K562 (cell line): Measurements from ENCODE around the gene LRP1B. TPM values are rescaled to one million over a fixed set of nuclear protein-coding genes. Genes with fewer than 3 reads are reported as not detected.

ENCODE experiments used
- ATAC-seq: fragments of 200-7000 bp; cut with Tn5 transposase; 3 replicates; pipeline ENCODE4 v1.9.1; 2020; ENCODE audit warnings: moderate library complexity
- BruUV-seq: library from RNA; stranded (reverse); fragments of 400-500 nt; replicated peaks from 2 replicates; lab custom pipeline; 2021; lab: Mats Ljungman, UMichigan
- CTCF ChIA-PET: fragments of 300-600 bp; formaldehyde crosslinking; extraction: SDS; loops from one replicate; lab custom pipeline; 2021; ENCODE audit warnings: low intra/inter-chr PET ratio; lab: Yijun Ruan, JAX
- POLR2A ChIA-PET: fragments of 300-600, 350-650 bp; sonication (Branson Sonifier 250); formaldehyde crosslinking; extraction: SDS; loops from one replicate; lab custom pipeline; 2021; ENCODE audit warnings: antibody characterized with exemption, inconsistent platforms; lab: Yijun Ruan, JAX
- DNase-seq, 4 experiments: peaks; one replicate each; pipeline versions ENCODE4 v3.0.0 to v3.0.0-alpha.2; 2011 to 2018; ENCODE audit warnings: low spot score in 3 of 4, mixed read lengths in 3 of 4; ENCODE audit errors: extremely low read depth in 1 of 4
- FAIRE-seq: peaks from 2 replicates; lab custom pipeline; 2011; peaks lifted over from hg19 to GRCh38; lab: Jason Lieb, UNC
- H2AFZ ChIP-seq: 2 replicates; pipeline ENCODE4 v1.6.0; 2011; ENCODE audit warnings: low read depth, low read length, control low read depth, inconsistent platforms
- H3K27ac ChIP-seq: fragments of 200-600 bp; 3 replicates; pipeline ENCODE4 v1.8.0; 2011; ENCODE audit warnings: low read depth, mild to moderate bottlenecking, control low read depth, inconsistent platforms, low read length, moderate library complexity, mixed read lengths; ENCODE audit errors: extremely low read depth
- H3K27me3 ChIP-seq, 2 experiments: fragments of 300-600 bp in 1 of 2; 2 replicates in 1 of 2; 3 replicates in 1 of 2; pipeline versions ENCODE4 v1.6.0 to v1.8.0; 2011; ENCODE audit warnings: inconsistent platforms in 2 of 2, low read length in 2 of 2, mild to moderate bottlenecking in 1 of 2, mixed read lengths in 1 of 2, moderate library complexity in 1 of 2; ENCODE audit not compliant: control insufficient read depth in 2 of 2, insufficient read depth in 2 of 2
- H3K36me3 ChIP-seq: fragments of 300-600 bp; 3 replicates; pipeline ENCODE4 v1.8.0; 2011; ENCODE audit warnings: mild to moderate bottlenecking, low read length, inconsistent platforms; ENCODE audit not compliant: control insufficient read depth, insufficient read depth
- H3K4me1 ChIP-seq, 2 experiments: fragments of 200-600 bp in 1 of 2; replicated peaks in 1 of 2; 2 replicates in 1 of 2; 3 replicates in 1 of 2; pipeline versions ENCODE4 v1.5.1 to v1.8.0; 2011; ENCODE audit warnings: inconsistent platforms in 2 of 2, low read length in 2 of 2, mild to moderate bottlenecking in 1 of 2, mixed read lengths in 1 of 2, moderate library complexity in 1 of 2; ENCODE audit not compliant: control insufficient read depth in 2 of 2, insufficient read depth in 2 of 2
- H3K4me2 ChIP-seq: 2 replicates; pipeline ENCODE4 v1.6.1; 2011; ENCODE audit warnings: low read length, control low read depth, inconsistent platforms, mixed read lengths; ENCODE audit not compliant: insufficient read depth
- H3K4me3 ChIP-seq: fragments of 200-600 bp; sonication (generic), shearing (Covaris generic); 2 replicates; pipeline ENCODE4 v1.5.1; 2016; ENCODE audit warnings: control low read depth, inconsistent platforms
- H3K79me2 ChIP-seq: fragments of 200-600 bp; 3 replicates; pipeline ENCODE4 v1.8.0; 2011; ENCODE audit warnings: low read length, inconsistent platforms; ENCODE audit not compliant: control insufficient read depth, insufficient read depth
- H3K9ac ChIP-seq, 2 experiments: 2 replicates each; pipeline versions ENCODE4 v1.6.0 to v1.6.1; 2011; ENCODE audit warnings: low read depth in 2 of 2, low read length in 2 of 2, control low read depth in 1 of 2, inconsistent platforms in 1 of 2, mild to moderate bottlenecking in 1 of 2, mixed read lengths in 1 of 2; ENCODE audit not compliant: insufficient read depth in 1 of 2
- H3K9me1 ChIP-seq: one replicate; pipeline ENCODE4 v1.6.0; 2011; ENCODE audit warnings: inconsistent platforms, mild to moderate bottlenecking, low read length, moderate library complexity; ENCODE audit not compliant: control insufficient read depth, insufficient read depth
- H3K9me3 ChIP-seq: replicated peaks from 2 replicates; pipeline ENCODE4 v1.5.1; 2011; ENCODE audit warnings: low read depth, low read length, inconsistent platforms; ENCODE audit not compliant: control insufficient read depth, insufficient read depth
- H4K20me1 ChIP-seq: replicated peaks from 2 replicates; pipeline ENCODE4 v1.6.1; 2011; ENCODE audit warnings: low read length, inconsistent platforms, mixed read lengths; ENCODE audit not compliant: control insufficient read depth, insufficient read depth
- BCL6 ChIP-seq: fragments of 250-450 bp; sonication (Bioruptor Pico); IDR thresholded peaks from 2 replicates; pipeline ENCODE4 v1.4.0; 2020
- ETS2 ChIP-seq: IDR thresholded peaks from 2 replicates; pipeline ENCODE4 v1.6.1; 2016; ENCODE audit warnings: borderline replicate concordance, missing genetic modification characterization, mild to moderate bottlenecking, moderate library complexity, missing compliant biosample characterization; ENCODE audit not compliant: poor library complexity, severe bottlenecking
- FOXK1 ChIP-seq: sonication (generic); formaldehyde crosslinking; IDR thresholded peaks from 2 replicates; pipeline ENCODE4 v1.8.0; 2022; ENCODE audit warnings: missing genetic modification reagents, mild to moderate bottlenecking, borderline replicate concordance
- HMGN3 ChIP-seq: IDR thresholded peaks from 2 replicates; pipeline ENCODE4 v1.6.1; 2011; ENCODE audit warnings: borderline replicate concordance, low read depth, mild to moderate bottlenecking, mixed read lengths, low read length; ENCODE audit not compliant: insufficient read length; ENCODE audit errors: extremely low read depth
- MAZ ChIP-seq, 2 experiments: fragments of 450-650 bp in 1 of 2; sonication (generic) in 1 of 2; formaldehyde crosslinking; IDR thresholded peaks in 1 of 2; conservative IDR thresholded peaks in 1 of 2; 2 replicates each; pipeline versions ENCODE4 v1.4.0 to v1.5.0; 2020; ENCODE audit warnings: mild to moderate bottlenecking in 1 of 2, missing genetic modification reagents in 1 of 2
- NCOA1 ChIP-seq: fragments of 450-650 bp; IDR thresholded peaks from 2 replicates; pipeline ENCODE4 v1.6.1; 2016; ENCODE audit warnings: low read depth
- RBM15 ChIP-seq: fragments of 200-400 bp; formaldehyde crosslinking; IDR thresholded peaks from 2 replicates; pipeline ENCODE4 v1.6.1; 2018; ENCODE audit warnings: mild to moderate bottlenecking, low read length, moderate library complexity; ENCODE audit not compliant: insufficient read depth
- SMAD3 ChIP-seq: fragments of 450-650 bp; formaldehyde crosslinking; conservative IDR thresholded peaks from 2 replicates; pipeline ENCODE4 v1.4.0; 2020; ENCODE audit warnings: mild to moderate bottlenecking
- TSC22D4 ChIP-seq: fragments of 450-650 bp; IDR thresholded peaks from 2 replicates; pipeline ENCODE4 v1.6.1; 2016; ENCODE audit warnings: missing genetic modification characterization, missing biosample characterization, control low read depth
- ZNF12 ChIP-seq: sonication (generic); formaldehyde crosslinking; IDR thresholded peaks from 2 replicates; pipeline ENCODE4 v1.4.0; 2020; ENCODE audit warnings: mild to moderate bottlenecking, missing genetic modification reagents
- ZNF23 ChIP-seq: fragments of 250-450 bp; sonication (Bioruptor Pico); IDR thresholded peaks from 2 replicates; pipeline ENCODE4 v1.4.0; 2020; ENCODE audit warnings: mild to moderate bottlenecking
- ZNF431 ChIP-seq: sonication (generic); formaldehyde crosslinking; IDR thresholded peaks from 2 replicates; pipeline ENCODE4 v1.8.0; 2022; ENCODE audit warnings: mild to moderate bottlenecking, missing genetic modification reagents
- WGBS: fragments of 100-300 bp; shearing (Covaris generic); methylation state at CpG from one replicate; pipeline ENCODE4 v1.1.6; 2016; ENCODE audit warnings: low coverage, mixed read lengths; ENCODE audit not compliant: insufficient coverage; ENCODE audit errors: missing lambda C conversion rate; 5-methylcytosine and 5-hydroxymethylcytosine counted together
- in situ Hi-C: fragments of 300-500 bp; cut with MboI; formaldehyde crosslinking; loops from 4 replicates; pipeline ENCODE4 v1.15.0; 2018; ENCODE audit warnings: inconsistent platforms, mixed read lengths
- intact Hi-C: fragments of 100-400 bp; cut with micrococcal nuclease; formaldehyde crosslinking; loops from 2 replicates; pipeline ENCODE4 v1.14.2; 2022
- polyA plus RNA-seq, 8 experiments: library from polyadenylated mRNA; depleted of rRNA in 4 of 8; stranded (reverse) in 5 of 8; unstranded in 3 of 8; fragments of >200 nt; fragmentation: Nextera tagmentation in 2 of 8; fragmentation: Illumina TruSeq in 1 of 8; extraction: Ambion mirVana in 2 of 8; extraction: Trizol in 1 of 8; gene quantifications; 2 replicates each; pipeline versions ENCODE4 v1.2.1 to v1.2.3, GENCODE V29; 2011 to 2014; ENCODE audit warnings: inconsistent platforms in 1 of 8, missing spikeins in 1 of 8
- total RNA-seq, 7 experiments: library from RNA; depleted of rRNA in 6 of 7; stranded (reverse); fragments of >200 nt in 6 of 7; fragmentation: Illumina TruSeq in 2 of 7; extraction: Trizol in 2 of 7; gene quantifications; 2 replicates each; pipeline versions ENCODE4 v1.2.1 to v1.2.3, GENCODE V29; 2011 to 2021; ENCODE audit warnings: low replicate concordance in 1 of 7
- TF ChIP-seq, protein P1 (sequence below), 2 experiments: fragments of 450-650 bp; IDR thresholded peaks; 2 replicates each; pipeline ENCODE4 v1.6.1; 2018; ENCODE audit warnings: mild to moderate bottlenecking in 2 of 2, low read depth in 1 of 2; ENCODE audit not compliant: partially characterized antibody in 2 of 2
- TF ChIP-seq, protein P2 (sequence below), 2 experiments: fragments of 200-800 bp in 1 of 2; sonication (Bioruptor generic) in 1 of 2; sonication (generic) in 1 of 2; formaldehyde crosslinking in 1 of 2; IDR thresholded peaks in 1 of 2; conservative IDR thresholded peaks in 1 of 2; 2 replicates each; pipeline versions ENCODE4 v1.5.0 to v1.6.1; 2016 to 2020; ENCODE audit warnings: missing compliant biosample characterization in 1 of 2, missing genetic modification characterization in 1 of 2, missing genetic modification reagents in 1 of 2
- TF ChIP-seq, protein P3 (sequence below): fragments of 450-650 bp; formaldehyde crosslinking; IDR thresholded peaks from 2 replicates; pipeline ENCODE4 v1.4.0; 2022; ENCODE audit warnings: missing genetic modification characterization

LRP1B gene
- total and polyA plus RNA-seq, 9 of the 15 experiments (the other 6 are each of a cell fraction or from before 2014, with no cell fraction given), result not detected

DNA sequence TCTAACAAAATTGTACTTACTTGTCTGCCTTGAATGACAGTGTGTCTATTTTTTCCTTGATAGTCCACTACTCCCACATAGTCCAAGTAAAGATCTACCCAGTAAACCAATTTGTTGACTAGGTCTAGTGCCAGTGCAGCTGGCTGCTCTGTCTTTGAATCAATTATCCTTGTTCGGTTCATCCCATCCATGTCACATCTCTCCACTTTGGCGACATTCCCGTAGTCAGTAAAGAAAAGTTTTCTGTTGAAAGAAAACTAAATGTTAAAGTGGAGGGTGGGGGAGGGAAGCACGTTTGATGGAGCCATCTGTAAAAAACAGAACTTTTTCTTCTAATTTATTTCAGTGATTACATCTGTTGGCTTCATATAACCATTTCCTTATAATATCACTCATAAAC, 1068.8 kb downstream of the LRP1B start (continued):
- TF ChIP-seq, protein P1, sequence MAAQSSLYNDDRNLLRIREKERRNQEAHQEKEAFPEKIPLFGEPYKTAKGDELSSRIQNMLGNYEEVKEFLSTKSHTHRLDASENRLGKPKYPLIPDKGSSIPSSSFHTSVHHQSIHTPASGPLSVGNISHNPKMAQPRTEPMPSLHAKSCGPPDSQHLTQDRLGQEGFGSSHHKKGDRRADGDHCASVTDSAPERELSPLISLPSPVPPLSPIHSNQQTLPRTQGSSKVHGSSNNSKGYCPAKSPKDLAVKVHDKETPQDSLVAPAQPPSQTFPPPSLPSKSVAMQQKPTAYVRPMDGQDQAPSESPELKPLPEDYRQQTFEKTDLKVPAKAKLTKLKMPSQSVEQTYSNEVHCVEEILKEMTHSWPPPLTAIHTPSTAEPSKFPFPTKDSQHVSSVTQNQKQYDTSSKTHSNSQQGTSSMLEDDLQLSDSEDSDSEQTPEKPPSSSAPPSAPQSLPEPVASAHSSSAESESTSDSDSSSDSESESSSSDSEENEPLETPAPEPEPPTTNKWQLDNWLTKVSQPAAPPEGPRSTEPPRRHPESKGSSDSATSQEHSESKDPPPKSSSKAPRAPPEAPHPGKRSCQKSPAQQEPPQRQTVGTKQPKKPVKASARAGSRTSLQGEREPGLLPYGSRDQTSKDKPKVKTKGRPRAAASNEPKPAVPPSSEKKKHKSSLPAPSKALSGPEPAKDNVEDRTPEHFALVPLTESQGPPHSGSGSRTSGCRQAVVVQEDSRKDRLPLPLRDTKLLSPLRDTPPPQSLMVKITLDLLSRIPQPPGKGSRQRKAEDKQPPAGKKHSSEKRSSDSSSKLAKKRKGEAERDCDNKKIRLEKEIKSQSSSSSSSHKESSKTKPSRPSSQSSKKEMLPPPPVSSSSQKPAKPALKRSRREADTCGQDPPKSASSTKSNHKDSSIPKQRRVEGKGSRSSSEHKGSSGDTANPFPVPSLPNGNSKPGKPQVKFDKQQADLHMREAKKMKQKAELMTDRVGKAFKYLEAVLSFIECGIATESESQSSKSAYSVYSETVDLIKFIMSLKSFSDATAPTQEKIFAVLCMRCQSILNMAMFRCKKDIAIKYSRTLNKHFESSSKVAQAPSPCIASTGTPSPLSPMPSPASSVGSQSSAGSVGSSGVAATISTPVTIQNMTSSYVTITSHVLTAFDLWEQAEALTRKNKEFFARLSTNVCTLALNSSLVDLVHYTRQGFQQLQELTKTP (IDR thresholded peaks at IDR 0.05; ENCODE audit: low read depth in 1 of 2, partially characterized antibody in 2 of 2), result no peak
- TF ChIP-seq ZNF431 (CRISPR knock-in tag), result no peak
- no peak for TF ChIP-seq BCL6 (CRISPR knock-in tag)
- no peak for TF ChIP-seq SMAD3 (CRISPR knock-in tag)
- no peak for TF ChIP-seq ZNF23 (CRISPR knock-in tag)
- TF ChIP-seq MAZ (CRISPR knock-in tag; conservative IDR thresholded peaks at IDR 0.05 in 1 of 2, IDR thresholded peaks at IDR 0.05 in 1 of 2), result no peak
- TF ChIP-seq, all 486 proteins: peak for 0

DNA sequence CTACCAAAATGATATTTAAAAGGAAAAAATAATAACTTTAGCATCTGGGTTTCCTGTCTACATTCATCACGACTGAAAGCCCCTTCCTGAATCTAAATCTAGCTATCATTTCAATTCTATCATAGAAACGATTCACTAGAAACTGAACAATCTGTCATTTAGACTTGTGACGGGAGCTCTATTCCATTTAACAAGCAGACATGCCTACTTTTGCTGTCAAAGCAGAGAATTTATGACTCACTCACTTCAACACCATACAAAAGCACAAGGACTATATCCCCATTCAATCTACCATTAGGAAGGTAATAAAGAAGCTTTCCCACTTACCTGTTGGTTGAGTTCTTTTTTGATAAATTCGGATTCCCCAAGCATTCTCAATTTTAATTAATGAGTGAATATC, 1072.3 kb downstream of the LRP1B start:
- ATAC-seq (no peak), DNase-seq (no peak), FAIRE-seq (no peak)
- Histone ChIP-seq H3K4me2 (no peak overlapping the region), H2AFZ (no peak overlapping the region), H3K4me3 (no peak overlapping the region), H4K20me1 (no peaks in the 10 kb centered on the region), H3K27me3 (no peaks in the 10 kb centered on the region), H3K4me1 (no peaks in the 10 kb centered on the region), H3K9ac (no peak overlapping the region), H3K27ac (no peak overlapping the region), H3K79me2 (no peaks in the 10 kb centered on the region), H3K9me3 (0 out of 2 replicates have a peak, but pooled peaks cover 2% of the 10 kb centered on the region), H3K9me1 (no peaks in the 10 kb centered on the region), H3K36me3 (no peaks in the 10 kb centered on the region)
- no TSS peak for BruUV-seq
- intact Hi-C loops, result no loop called here
- WGBS, result 3% methylated on average over 4 of the region's 4 CpGs
- ChIA-PET POLR2A (no interaction called here), CTCF (no interaction called here)
- in situ Hi-C loops, result no loop called here
- TF ChIP-seq RBM15 (no peak), ZNF12 (no peak), NCOA1 (no peak), FOXK1 (no peak), ETS2 (tag) (no peak), TSC22D4 (tag) (no peak), HMGN3 (no peak)
- TF ChIP-seq, protein P2, sequence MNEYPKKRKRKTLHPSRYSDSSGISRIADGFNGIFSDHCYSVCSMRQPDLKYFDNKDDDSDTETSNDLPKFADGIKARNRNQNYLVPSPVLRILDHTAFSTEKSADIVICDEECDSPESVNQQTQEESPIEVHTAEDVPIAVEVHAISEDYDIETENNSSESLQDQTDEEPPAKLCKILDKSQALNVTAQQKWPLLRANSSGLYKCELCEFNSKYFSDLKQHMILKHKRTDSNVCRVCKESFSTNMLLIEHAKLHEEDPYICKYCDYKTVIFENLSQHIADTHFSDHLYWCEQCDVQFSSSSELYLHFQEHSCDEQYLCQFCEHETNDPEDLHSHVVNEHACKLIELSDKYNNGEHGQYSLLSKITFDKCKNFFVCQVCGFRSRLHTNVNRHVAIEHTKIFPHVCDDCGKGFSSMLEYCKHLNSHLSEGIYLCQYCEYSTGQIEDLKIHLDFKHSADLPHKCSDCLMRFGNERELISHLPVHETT (CRISPR knock-in tag; conservative IDR thresholded peaks at IDR 0.05 in 1 of 2, IDR thresholded peaks at IDR 0.05 in 1 of 2), result no peak
- TF ChIP-seq, protein P3, sequence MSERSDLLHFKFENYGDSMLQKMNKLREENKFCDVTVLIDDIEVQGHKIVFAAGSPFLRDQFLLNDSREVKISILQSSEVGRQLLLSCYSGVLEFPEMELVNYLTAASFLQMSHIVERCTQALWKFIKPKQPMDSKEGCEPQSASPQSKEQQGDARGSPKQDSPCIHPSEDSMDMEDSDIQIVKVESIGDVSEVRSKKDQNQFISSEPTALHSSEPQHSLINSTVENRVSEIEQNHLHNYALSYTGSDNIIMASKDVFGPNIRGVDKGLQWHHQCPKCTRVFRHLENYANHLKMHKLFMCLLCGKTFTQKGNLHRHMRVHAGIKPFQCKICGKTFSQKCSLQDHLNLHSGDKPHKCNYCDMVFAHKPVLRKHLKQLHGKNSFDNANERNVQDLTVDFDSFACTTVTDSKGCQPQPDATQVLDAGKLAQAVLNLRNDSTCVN (CRISPR knock-in tag), result no peak
